K562 (cell line): ENCODE measurements around the gene CHERP. TPM values are rescaled to one million over a fixed set of nuclear protein-coding genes. Genes with fewer than 3 reads are reported as not detected.

Experiments
- CBX1 ChIP-seq: sonication (generic); IDR thresholded peaks from 2 replicates; pipeline ENCODE4 v1.6.1; 2016; ENCODE audit warnings: antibody characterized with exemption, low read depth, mild to moderate bottlenecking
- DIDO1 ChIP-seq: fragments of 450-650 bp; IDR thresholded peaks from 2 replicates; pipeline ENCODE4 v1.6.1; 2016; ENCODE audit warnings: low read depth, missing biosample characterization, missing genetic modification characterization
- E2F8 ChIP-seq: fragments of 450-650 bp; IDR thresholded peaks from 2 replicates; pipeline ENCODE4 v1.7.1; 2018; ENCODE audit warnings: mild to moderate bottlenecking, low read depth; ENCODE audit not compliant: partially characterized antibody
- E4F1 ChIP-seq: fragments of 250-450 bp; sonication (Bioruptor Pico); IDR thresholded peaks from 2 replicates; pipeline ENCODE4 v1.5.0; 2021; ENCODE audit warnings: mild to moderate bottlenecking, borderline replicate concordance
- GABPB1 ChIP-seq: sonication (generic); formaldehyde crosslinking; IDR thresholded peaks from 2 replicates; pipeline ENCODE4 v1.8.0; 2022; ENCODE audit warnings: mild to moderate bottlenecking, missing genetic modification reagents
- HMG20A ChIP-seq: fragments of 450-650 bp; formaldehyde crosslinking; conservative IDR thresholded peaks from 2 replicates; pipeline ENCODE4 v1.4.0; 2020; ENCODE audit warnings: mild to moderate bottlenecking, mixed read lengths
- HNRNPLL ChIP-seq: fragments of 200-400 bp; formaldehyde crosslinking; IDR thresholded peaks from 2 replicates; pipeline ENCODE4 v1.6.1; 2017; ENCODE audit warnings: low read length, low read depth, mild to moderate bottlenecking; ENCODE audit not compliant: poor library complexity, severe bottlenecking
- LCOR ChIP-seq: sonication (generic); formaldehyde crosslinking; IDR thresholded peaks from 2 replicates; pipeline ENCODE4 v1.8.0; 2022; ENCODE audit warnings: mild to moderate bottlenecking, missing genetic modification reagents
- MYNN ChIP-seq, 2 experiments: sonication (generic); formaldehyde crosslinking in 1 of 2; IDR thresholded peaks; 2 replicates each; pipeline versions ENCODE4 v1.5.0 to v1.6.1; 2016 to 2020; ENCODE audit warnings: antibody characterized with exemption in 1 of 2, missing genetic modification reagents in 1 of 2
- NRF1 ChIP-seq, 2 experiments: fragments of 450-650 bp; IDR thresholded peaks in 1 of 2; conservative IDR thresholded peaks in 1 of 2; 2 replicates each; pipeline ENCODE4 v1.6.1; 2014; ENCODE audit warnings: mild to moderate bottlenecking in 2 of 2
- RBM14 ChIP-seq: fragments of 200-400 bp; formaldehyde crosslinking; IDR thresholded peaks from 2 replicates; pipeline ENCODE4 v1.6.1; 2018; ENCODE audit warnings: low read depth, mild to moderate bottlenecking, low read length, moderate library complexity, borderline replicate concordance; ENCODE audit not compliant: insufficient read depth
- RNF2 ChIP-seq: sonication (generic); IDR thresholded peaks from 2 replicates; pipeline ENCODE4 v1.6.1; 2016
- RNF219 ChIP-seq: fragments of 250-450 bp; sonication (Bioruptor Pico); IDR thresholded peaks from 2 replicates; pipeline ENCODE4 v1.5.0; 2022; ENCODE audit warnings: mild to moderate bottlenecking
- TARDBP ChIP-seq: fragments of 450-650 bp; IDR thresholded peaks from 2 replicates; pipeline ENCODE4 v1.6.1; 2016
- TBL1XR1 ChIP-seq, 2 experiments: IDR thresholded peaks; 2 replicates each; pipeline ENCODE4 v1.6.1; 2012; ENCODE audit warnings: improper control_type of control experiment in 2 of 2, low read length in 2 of 2, mild to moderate bottlenecking in 1 of 2
- TRIM28 ChIP-seq: fragments of 450-650 bp; IDR thresholded peaks from 2 replicates; pipeline ENCODE4 v1.6.1; 2017
- XRCC5 ChIP-seq: fragments of 200-400 bp; formaldehyde crosslinking; IDR thresholded peaks from 2 replicates; pipeline ENCODE4 v1.6.1; 2017; ENCODE audit warnings: low read depth, mild to moderate bottlenecking, low read length
- ZBTB12 ChIP-seq: fragments of 250-450 bp; sonication (Bioruptor Pico); IDR thresholded peaks from 2 replicates; pipeline ENCODE4 v1.4.0; 2020
- ZC3H11A ChIP-seq: IDR thresholded peaks from 2 replicates; pipeline ENCODE4 v1.6.1; 2012; ENCODE audit warnings: low read depth, low read length, improper control_type of control experiment
- ZNF23 ChIP-seq: fragments of 250-450 bp; sonication (Bioruptor Pico); IDR thresholded peaks from 2 replicates; pipeline ENCODE4 v1.4.0; 2020; ENCODE audit warnings: mild to moderate bottlenecking
- polyA plus RNA-seq, 8 experiments: library from polyadenylated mRNA; depleted of rRNA in 4 of 8; stranded (reverse) in 5 of 8; unstranded in 3 of 8; fragments of >200 nt; fragmentation: Nextera tagmentation in 2 of 8; fragmentation: Illumina TruSeq in 1 of 8; extraction: Ambion mirVana in 2 of 8; extraction: Trizol in 1 of 8; gene quantifications; 2 replicates each; pipeline versions ENCODE4 v1.2.1 to v1.2.3, GENCODE V29; 2011 to 2014; ENCODE audit warnings: inconsistent platforms in 1 of 8, missing spikeins in 1 of 8
- total RNA-seq, 7 experiments: library from RNA; depleted of rRNA in 6 of 7; stranded (reverse); fragments of >200 nt in 6 of 7; fragmentation: Illumina TruSeq in 2 of 7; extraction: Trizol in 2 of 7; gene quantifications; 2 replicates each; pipeline versions ENCODE4 v1.2.1 to v1.2.3, GENCODE V29; 2011 to 2021; ENCODE audit warnings: low replicate concordance in 1 of 7

Gene CHERP
- total and polyA plus RNA-seq, 9 of the 15 experiments (the other 6 are each of a cell fraction or from before 2014, with no cell fraction given) = 0.60 to 85.1 (median 7.8) TPM

- TF ChIP-seq E2F8 = peak; percentile 95
- peak; percentile 99 for TF ChIP-seq E4F1
- TF ChIP-seq MYNN (IDR thresholded peaks at IDR 0.05) = 0 out of 2 replicates have a peak, but pooled peaks have one; percentile 28
- TF ChIP-seq MYNN (CRISPR knock-in tag; IDR thresholded peaks at IDR 0.05) = no peak
- no peak for TF ChIP-seq ZNF23 (CRISPR knock-in tag)
- peak; percentile 96 for TF ChIP-seq GABPB1 (CRISPR knock-in tag)
- TF ChIP-seq TARDBP = peak; percentile 76; the same call in 1 of the 2 replicates
- TF ChIP-seq HNRNPLL = peak; percentile 97
- TF ChIP-seq TBL1XR1 (IDR thresholded peaks at IDR 0.05; ENCODE audit: low read length in 2 of 2) = no peak
- peak; percentile 79 for TF ChIP-seq LCOR
- TF ChIP-seq RNF219 (CRISPR knock-in tag) = no peak
- TF ChIP-seq CBX1 = peak; percentile 18; the same call in 1 of the 2 replicates
- no peak for TF ChIP-seq TRIM28
- TF ChIP-seq NRF1 (conservative IDR thresholded peaks at IDR 0.05 in 1 of 2, IDR thresholded peaks at IDR 0.05 in 1 of 2) = peak; percentile 94 to 95
- TF ChIP-seq DIDO1 = no peak
- TF ChIP-seq ZBTB12 (CRISPR knock-in tag) = no peak
- TF ChIP-seq RNF2 = no peak
- no peak for TF ChIP-seq ZC3H11A
- no peak for TF ChIP-seq XRCC5
- TF ChIP-seq HMG20A (CRISPR knock-in tag) = no peak
- TF ChIP-seq RBM14 = no peak
These were observed at the start of gene CHERP (continued) for GRCh38 chr19:16542045-16542909.
